GM19193 (cell line): ENCODE results near the gene CLEC2D.

Source experiments
- POLR2A ChIP-seq: IDR thresholded peaks from 4 replicates; pipeline ENCODE4 v1.6.1; 2011; ENCODE audit not compliant: insufficient read depth, insufficient read length; ENCODE audit errors: extremely low read depth

Gene CLEC2D

DNA sequence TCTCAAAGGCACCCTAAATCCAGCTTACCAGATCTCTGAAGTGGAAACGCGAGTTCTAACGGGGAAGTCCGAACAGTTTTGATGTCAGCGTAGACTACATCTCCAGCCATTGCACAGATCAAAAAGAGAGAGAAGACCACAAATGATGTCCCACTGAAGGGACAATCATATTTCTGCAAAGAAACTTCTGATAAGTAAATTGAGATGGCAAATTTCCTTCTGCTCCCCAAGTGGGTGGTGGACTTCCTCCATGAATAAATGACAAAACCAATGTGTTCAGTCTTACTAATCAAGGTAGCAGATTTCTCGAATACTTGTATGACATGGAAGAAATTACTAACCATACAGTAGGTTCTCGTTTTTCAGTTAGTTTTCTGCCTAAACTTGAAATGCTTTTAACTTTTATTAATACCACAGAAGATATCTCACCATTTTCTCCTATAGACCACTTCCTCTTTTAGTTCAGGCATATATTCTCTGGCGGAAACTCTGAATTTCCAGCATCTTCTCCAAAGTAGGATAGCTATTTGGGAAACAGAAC lies 63.5 kb downstream of the CLEC2D start, which contains the start of gene CLECL1:
CLECL1 (minus strand) TSS at position 177 of the 541 bp plus-strand sequence.
- TF ChIP-seq POLR2A: peak; percentile 55

DNA sequence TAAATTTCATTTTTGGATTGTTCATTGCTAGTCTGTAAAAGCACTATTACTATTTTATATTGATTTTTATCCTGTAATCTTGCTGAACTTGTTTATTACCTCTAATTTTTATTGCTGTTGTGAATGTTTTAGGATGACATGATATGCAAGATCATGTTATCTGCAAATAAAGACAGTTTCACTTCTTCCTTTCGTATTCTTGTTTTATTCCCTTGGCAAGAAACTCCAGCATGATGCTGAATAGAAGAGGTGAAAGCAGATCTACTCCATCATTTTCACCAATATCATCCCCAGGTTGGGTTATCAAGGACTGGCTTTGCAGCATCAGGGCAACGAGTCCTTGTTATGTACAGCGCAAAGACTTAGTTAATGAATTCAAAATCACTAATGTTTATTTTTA lies 66.1 kb downstream of the CLEC2D start:
- no peak for TF ChIP-seq POLR2A

DNA sequence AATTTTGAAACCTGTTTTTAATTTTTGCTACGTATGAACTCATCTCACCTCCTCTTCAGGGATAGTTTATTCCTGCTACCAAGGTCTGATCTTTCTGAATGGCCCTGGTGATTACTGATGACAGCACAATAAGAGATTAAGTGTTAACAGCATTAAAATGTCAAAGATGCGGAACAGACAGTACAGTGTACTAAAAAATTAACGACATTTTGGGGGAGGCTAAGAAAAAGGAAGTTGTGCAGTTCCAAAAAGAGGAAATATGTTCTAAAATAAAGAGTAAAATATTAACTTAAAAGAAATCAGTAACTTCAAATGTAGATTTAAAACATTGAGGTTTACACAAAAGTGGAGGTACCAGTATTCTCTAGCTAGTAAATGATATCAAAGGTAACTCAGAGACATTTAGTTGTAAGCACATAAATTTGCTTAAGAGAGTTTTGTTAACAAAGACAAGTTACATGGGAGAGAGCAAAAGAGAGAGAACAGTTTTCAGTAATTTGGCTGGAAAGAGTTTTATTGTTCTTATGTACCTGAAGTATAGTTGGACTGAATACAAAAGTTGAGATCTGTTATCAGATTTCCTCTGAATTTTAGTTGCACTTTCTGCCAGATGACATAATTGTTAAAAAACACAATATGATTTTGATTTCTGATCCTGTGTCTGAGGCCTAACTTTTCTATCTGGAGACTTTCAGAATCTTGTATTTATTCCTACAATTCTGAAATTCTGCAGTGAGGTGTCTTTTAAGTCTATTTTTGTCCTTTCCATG lies 67.6 kb downstream of the CLEC2D start:
- TF ChIP-seq POLR2A: no peak

DNA sequence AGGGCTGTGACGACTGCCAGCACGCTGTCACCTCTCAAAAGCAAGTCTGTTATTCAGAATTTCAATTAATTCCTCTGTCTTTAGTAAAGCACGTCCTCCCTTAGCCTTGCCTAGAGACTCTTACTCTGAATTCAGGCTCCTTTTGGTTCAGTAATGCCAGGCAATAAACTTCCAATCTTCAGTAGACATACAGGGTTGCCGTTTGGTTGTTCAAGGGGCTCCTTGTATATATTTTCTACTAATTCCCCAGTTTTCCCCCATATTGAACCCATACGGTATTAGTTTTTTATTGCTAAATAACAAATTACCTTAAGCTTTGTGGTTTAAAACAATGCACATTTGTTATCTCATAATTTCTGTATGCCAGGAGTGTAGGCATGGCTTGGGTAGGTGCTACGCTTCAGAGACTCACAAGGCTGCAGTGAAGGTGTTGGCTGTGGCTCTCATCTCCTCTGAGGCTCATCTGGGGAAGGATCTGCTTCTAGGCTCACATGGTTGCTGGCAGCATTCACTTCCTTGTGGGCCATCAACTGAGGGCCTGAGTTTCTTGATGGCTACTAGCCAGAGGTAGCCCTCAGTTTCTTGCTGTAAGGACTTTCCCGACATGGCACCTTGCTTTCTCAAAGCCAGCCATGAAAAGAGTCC lies 70.7 kb downstream of the CLEC2D start:
- TF ChIP-seq POLR2A: no peak

DNA sequence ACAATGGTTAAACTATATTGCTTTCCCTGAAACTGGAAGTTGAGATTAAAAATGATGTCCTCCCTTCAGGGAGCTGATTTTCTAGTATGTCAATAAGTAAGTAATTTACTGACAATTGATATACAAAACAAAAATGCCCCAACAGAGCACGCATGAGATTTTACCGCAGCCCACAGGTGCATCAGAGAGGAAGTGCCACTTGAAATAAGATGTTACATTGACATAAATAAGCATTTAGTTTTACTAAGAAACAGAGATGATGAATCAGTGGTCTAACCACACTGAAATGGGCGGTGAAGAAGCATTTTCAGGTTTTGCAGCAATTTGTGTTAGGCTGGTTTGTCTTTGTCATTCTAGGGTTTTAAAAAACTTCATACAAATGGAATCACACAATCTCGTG lies 72.2 kb downstream of the CLEC2D start:
- TF ChIP-seq POLR2A: no peak

DNA sequence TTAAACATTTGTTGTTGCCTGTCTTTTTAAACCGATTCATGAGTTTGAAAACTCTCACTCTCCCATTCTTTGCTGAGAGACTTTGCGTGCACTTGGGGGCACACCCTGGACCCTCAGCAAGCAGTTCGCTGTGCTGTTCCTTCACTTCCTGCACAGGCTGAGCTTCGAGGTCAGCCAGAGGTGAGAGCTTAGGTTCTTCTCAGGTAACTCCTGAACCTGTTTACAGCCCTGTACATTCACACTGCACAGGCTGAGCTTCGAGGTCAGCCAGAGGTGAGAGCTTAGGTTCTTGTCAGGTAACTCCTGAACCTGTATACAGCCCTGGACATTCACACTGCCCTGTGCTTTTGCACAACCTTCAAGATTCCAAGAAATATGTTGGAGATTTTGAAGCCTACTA lies 73.1 kb downstream of the CLEC2D start:
- TF ChIP-seq POLR2A: no peak

DNA sequence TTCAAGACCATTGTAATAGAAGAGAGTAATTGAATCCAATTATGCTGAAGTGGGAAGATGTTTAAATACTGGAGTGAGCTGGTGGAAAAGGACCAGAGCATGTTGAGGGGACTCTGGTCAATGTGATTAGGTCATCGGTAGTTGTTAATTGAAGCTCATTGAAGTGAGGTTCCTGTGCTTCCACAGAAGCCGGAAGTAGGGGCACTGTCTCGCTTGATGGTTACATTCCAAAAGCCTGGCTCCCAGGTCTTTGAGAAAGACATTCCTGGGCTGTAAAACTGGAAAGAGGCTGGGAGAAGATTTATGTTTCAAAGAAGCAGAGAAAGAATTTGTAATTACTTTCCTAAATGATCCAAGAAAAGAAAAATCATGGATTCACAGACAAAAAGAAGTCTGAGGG lies 75.7 kb downstream of the CLEC2D start:
- TF ChIP-seq POLR2A: no peak
